GM19395 (cell line): ENCODE measurements around the gene PLEKHF1.

ENCODE experiments used
- ATAC-seq: cut with Tn5 transposase; IDR thresholded peaks from one replicate; pipeline ENCODE4 v1.9.1; 2021; ENCODE audit warnings: mild to moderate bottlenecking, moderate library complexity; ENCODE audit not compliant: unreplicated experiment

Gene PLEKHF1

DNA sequence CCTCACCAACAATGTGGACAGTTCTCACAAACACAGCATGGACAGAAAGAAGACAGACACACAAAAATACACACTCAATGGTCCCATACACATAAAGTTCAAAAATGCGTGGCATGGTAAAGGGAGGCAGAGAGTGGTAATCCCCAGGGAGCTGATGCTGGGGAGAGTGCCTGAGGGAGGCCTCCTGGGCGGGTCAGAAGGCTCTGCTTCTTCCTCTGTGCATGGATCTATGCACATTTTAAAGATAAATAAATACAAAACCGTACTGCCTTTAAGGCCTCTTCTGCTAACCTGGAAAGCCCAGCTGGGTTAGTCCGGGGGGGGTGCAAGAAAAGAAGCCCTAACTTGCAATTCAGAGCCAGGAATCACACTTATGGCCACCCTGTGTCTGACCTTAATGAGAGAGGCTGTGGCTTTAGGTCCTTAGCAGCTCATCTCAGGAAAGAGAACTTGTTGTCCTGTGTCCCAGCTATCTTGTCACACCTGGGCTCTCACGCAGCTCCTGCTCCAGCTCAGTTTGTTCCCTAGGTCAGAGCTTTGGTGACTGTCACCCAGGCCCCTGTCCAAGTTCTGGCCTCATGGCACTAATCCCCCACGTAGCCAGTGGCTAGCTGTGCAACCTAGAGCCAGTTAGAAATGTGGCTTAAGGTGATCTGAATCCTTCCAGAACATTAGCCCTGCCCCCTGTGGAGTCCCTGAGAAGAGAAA lies 30.7 kb upstream of the PLEKHF1 start:
- ATAC-seq: no peak

DNA sequence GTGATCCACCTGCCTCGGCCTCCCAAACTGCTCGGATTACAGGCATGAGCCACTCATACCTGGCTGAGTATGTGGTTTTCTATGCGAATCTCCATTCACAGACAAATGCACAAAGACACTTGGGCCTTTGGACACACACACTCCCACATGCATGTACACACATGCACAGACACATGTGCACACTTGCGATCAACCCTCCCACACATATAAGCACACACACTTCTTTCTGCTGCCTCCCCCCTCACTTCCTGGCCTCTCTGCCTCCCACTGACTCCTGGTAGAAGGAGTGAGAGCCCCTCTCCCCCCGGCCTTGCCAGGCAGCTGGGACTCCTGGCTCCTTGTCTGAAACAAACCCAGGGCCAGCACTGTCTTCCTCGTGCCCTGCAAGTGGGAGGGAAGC lies 29.3 kb upstream of the PLEKHF1 start:
- ATAC-seq: no peak

GRCh38 chr19:29636553-29637360 lies 28.5 kb upstream of the PLEKHF1 start:
- no peak for ATAC-seq

GRCh38 chr19:29639086-29639485 lies 26.2 kb upstream of the PLEKHF1 start:
- no peak for ATAC-seq

- ATAC-seq: no peak
These were observed 25.0 kb upstream of the PLEKHF1 start for GRCh38 chr19:29640231-29640630.

GRCh38 chr19:29641597-29641996 lies 23.7 kb upstream of the PLEKHF1 start:
- no peak for ATAC-seq

GRCh38 chr19:29643361-29643935 lies 21.8 kb upstream of the PLEKHF1 start:
- no peak for ATAC-seq

DNA sequence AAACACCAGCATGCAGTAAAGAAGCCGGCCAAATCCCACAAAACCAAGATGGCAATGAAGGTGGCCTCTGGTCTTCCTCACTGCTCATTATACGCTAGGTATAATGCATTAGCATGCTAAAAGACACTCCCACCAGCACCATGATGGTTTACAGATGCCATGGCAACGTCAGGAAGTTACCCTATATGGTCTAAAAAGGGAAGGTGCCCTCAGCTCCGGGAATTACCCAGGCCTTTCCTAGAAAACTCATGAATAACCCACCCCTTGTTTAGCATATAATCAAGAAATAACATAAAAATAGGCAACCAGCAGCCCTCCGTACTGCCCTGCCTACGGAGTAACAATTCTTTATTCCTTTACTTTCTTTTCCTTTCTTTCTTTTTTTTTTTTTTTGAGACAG lies 21.1 kb upstream of the PLEKHF1 start:
- no peak for ATAC-seq

DNA sequence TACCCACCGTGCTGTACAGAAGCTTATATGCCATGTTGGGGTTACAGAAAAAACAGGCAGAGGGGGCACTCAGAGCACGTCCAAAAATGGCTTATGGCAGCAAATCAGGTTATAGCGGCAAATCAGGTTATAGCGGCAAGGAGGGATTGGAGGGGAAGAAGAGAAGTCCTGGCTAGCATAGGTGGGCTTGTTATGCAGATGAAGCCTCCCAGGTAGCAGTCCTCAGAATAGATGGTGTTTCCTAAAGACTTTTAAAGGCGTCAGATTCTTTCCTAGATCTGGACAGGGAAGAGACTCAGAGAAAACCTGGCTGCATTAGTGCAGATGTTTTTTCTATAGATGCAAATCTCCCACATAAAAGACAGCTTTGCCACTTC lies 19.8 kb upstream of the PLEKHF1 start:
- ATAC-seq: no peak

DNA sequence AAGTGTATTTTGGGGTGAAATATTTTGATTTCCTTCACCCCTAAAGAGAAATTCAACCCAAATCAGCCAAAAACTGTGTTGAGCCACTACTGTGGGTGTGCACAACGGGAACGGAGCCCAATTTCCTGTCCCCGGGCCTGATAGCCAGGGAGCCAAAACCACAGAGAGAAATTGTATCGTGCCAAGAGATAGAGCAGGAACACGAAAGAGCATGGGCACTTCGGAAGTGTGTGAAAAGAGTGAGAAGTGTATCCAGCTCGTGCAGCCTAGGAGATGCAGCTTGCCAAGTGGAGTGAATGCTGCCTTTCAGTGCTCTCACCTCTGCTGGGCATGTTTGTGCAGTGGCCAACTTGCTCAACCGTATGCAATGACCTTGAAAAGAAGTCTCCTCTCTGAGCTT lies 19.4 kb upstream of the PLEKHF1 start:
- no peak for ATAC-seq

DNA sequence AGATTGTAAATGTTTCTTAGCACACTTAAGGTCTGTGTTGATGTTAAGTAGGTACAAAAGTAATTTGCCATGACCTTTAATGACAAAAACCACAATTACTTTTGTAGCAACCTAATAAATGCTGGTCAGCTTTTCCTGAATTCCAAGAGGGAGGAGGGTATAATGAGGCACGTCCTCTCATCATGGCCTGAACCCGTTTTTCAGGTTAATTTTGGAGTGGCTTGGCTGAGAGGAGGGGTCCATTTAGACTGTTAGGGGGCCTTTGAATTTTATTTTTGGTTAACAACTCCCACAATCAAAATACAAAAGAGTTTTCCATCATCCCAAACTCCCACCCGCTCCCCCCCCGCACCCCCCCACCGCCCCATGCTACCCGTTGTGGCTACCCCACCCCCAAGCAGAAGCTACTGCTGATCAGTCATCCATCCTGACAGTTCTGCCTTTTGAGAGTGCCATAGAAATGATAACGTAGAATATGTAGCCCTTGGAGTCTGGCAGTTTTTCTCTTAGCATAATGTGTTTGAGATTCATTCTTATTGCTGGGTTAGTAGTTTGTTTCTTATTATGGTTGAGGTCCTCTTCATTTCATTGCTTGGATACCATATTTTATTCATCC lies 14.4 kb upstream of the PLEKHF1 start:
- no peak for ATAC-seq

DNA sequence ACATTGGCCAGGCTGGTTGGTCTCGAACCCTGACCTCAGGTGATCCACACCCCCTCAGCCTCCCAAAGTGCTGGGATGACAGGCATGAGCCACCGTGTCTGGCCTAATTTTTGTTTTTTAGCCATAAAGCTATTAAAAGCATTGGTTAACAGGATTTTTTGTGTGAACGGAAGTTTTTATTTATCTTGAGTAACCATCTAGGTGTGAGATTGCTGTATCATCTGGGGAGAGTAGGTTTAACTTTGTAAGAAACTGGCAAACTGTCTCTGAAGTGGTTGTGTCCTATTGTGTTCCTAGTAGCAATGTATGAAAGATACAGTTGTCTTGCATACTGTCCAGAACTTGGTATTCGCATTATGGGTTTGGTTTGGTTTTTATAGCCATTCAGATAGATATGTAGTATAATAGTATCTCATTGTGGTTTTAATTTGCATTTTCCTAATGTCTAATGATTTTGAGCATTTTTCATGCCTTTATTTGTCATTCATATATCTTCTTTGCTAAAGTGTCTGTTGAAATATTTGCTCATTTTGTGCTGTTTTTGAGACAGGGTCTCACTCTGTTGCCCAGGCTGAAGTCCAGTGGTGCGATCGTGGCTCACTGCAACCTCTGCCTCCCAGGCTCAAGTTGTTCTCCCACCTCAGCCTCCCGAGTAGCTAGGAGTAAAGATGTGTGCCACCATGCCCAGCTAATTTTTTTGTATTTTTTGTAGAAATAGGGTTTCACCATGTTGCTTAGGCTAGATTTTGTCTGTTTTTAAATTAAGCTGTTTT lies 13.5 kb upstream of the PLEKHF1 start:
- ATAC-seq: no peak

- ATAC-seq: no peak
These were observed 11.9 kb upstream of the PLEKHF1 start for GRCh38 chr19:29653398-29653797.

DNA sequence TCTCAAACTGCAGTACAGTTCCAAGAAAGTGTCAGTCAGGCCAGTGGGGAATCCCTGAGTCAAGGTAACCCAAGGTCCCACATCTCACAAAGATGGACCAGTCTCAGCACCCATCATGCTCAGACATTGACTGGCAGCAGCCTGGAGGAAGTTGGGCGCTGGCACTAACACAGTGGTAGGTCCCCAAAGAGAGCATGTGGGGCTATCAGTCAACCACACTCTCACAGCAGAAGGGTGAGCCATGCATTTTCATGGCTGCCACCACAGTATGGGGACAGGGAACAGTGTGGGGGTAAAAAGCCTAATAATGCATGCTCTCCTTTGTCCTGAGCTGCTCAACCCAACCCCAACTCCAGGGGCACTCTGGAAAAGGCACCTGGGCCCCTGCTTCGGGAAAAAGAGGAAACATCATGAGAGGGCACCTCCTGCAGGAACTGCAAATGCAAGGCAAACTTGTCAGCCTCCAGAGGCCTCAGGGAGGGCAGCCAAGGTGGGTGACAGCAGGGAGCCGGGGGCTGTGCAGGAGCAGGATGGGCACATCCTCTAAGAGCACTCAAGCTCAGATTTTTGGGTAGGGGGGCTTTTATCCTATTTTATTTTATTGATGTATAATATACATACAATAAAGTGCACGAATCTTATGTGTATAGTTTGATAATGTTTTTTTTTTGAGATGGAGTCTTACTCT lies 9.5 kb upstream of the PLEKHF1 start:
- ATAC-seq: no peak

DNA sequence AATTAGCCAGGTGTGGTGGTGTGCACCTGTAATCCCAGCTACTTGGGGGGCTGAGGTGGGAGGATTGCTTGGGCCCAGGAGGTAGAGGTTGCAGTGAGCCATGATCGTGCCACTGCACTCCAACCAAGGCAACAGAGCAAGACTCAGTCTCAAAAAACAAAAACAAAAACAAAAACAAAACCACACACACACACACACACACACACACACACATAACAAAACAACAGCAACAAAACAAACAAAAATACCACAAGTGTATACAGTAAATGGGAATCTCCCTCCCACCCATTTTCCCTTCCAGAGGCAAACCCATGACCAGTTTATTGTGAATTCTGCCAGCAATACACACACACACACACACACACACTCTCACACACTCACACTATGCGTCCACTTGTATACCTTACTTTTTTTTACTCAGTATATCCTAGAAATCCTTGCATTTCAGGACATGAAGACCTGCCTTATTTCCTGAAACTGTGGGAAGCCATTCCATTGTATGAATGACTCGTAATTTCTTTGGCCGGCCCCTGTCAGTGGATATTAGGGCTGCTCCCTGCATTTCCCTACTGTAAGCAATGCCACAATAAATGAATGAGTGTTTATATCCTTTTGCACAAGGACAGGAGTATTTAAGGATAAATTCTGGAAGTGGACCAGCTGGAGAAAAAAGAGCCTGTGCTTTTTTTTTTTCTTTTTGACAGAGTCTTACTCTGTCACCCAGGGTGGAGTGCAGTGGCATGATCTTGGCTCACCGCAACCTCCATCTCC lies 6.9 kb upstream of the PLEKHF1 start:
- ATAC-seq: no peak

DNA sequence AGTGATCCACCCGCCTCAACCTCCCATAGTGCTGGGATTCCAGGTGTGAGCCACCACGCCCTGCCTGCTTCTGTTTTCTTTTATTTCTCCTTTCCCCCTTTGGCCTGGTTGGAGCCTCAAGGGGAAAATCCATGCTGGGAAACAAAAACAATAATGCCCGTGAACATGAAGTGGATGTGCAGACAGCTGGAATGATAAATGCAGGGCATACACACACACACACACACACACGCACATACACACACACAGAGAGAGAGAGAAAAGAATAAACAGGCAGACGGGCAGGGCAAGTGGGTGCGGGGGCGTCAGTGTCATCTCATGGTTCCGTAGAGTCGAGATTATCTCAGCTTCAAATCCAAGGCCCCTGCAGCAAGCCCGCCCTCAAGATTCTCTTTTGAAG lies 4.4 kb upstream of the PLEKHF1 start:
- ATAC-seq: no peak

GRCh38 chr19:29662278-29662603 lies 3.0 kb upstream of the PLEKHF1 start:
- no peak for ATAC-seq

DNA sequence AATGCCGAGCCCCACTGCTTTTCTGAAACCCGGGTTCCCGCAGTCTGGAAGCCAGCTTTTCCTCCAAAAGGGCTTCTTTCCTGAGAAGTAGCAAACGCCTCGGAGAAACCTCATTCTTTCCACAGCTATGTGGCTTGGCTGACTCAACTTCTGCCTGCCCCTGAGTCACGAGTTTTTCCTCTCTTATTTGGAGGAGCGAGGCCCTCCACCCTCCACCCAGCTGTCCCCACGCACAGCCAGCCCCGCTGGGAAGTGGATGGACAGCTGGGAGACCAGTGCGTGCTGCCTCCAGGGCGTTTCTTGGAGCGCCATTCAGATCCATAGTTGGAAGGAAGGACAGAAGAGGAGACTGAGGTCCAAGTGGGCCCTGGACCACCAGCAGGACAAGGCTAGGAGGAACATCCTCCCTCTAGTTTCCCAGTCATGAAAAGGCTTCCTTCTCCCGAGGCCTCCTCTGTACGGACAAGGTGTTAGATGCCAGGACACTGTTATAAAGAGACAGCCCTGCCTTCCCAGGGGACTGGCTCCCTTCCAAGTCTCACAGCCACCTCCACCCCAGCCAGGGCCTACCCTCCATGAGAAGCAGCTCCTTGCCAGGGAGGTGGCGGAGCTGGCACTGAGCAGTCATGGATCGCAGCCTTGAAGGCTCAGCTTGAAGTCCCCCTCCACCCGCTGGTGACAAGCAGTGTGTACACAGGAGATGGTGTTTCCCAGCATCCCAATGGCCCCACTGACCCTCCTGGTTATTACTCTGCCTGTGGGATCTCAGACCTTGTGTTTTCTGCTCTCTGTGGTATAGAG lies 2.5 kb upstream of the PLEKHF1 start:
- no peak for ATAC-seq
